A172 (cell line): Measurements from ENCODE around the gene KIAA0232. TPM values are rescaled to one million over a fixed set of nuclear protein-coding genes. Genes with fewer than 3 reads are reported as not detected.
"Not testable (repeated sequence)": the region's sequence is repeated elsewhere in the genome, so short reads cannot be mapped to it uniquely, and the experiment has no call there.

Experiments
- DNase-seq: peaks from one replicate; pipeline ENCODE4 v3.0.0-alpha.2; 2015; ENCODE audit warnings: low spot score
- total RNA-seq: library from RNA; depleted of rRNA; stranded (reverse); fragments of >200 nt; shearing (Covaris generic); gene quantifications from 2 replicates; pipeline ENCODE4 v1.2.3, GENCODE V29; 2014

KIAA0232 gene
- total RNA-seq, 1 experiment from 2014 or later = 22.6 TPM

DNA sequence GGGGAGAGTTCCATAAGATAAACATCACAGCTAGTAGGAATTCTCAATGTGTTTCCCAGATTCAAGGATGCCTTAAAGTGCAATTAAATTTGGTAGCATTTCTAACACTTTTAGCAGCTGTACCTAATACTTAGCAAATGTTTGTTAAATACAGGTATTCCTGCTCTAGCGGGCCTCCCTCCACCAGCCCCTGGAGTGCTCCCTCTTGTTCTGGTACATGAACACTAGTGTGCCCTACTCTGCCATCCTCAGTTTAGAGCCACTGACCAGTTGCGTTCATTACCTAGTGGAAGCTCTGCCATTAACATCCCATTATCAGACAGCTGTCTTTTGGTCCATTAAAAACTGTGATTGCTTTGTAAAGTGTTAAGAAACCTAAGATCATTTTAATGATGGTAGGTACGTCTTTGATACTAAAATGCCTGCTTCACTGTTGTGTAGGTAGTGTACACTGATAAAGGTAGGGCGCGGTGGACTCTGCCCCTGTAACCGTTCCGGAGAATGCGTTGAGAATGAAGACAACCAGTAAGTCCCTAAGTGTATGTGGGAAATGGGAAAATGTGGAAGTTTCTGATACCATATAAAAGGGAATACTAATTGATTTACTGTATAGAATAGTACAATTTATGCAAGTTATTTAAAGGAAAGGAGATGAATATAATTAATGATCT is 21.7 kb downstream of the KIAA0232 start:
- DNase-seq = no peak

- no peak for DNase-seq
These were observed 24.5 kb downstream of the KIAA0232 start for GRCh38 chr4:6806924-6807626.

DNA sequence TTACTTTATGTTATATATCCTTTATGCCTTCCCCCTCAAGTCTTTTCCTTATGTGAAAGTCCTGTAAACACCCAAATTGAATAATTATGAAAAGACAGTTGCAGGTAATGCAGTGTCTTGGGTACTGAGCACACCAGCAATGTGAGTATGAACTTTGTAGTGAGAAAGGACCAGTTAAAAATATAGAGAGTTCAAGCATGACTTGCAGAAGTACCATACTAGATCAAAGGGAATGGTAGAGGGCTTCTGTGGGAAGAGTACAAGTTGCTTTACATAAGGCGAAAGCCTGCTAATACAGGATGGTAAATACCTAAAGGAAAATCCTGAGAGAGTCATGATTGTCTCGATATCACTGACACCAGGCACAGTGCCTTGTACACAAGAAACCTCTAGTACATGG is 25.7 kb downstream of the KIAA0232 start:
- no peak for DNase-seq

GRCh38 chr4:6811165-6811564 is 28.6 kb downstream of the KIAA0232 start:
- DNase-seq = no peak

GRCh38 chr4:6812766-6813165 is 30.2 kb downstream of the KIAA0232 start:
- DNase-seq = no peak

DNA sequence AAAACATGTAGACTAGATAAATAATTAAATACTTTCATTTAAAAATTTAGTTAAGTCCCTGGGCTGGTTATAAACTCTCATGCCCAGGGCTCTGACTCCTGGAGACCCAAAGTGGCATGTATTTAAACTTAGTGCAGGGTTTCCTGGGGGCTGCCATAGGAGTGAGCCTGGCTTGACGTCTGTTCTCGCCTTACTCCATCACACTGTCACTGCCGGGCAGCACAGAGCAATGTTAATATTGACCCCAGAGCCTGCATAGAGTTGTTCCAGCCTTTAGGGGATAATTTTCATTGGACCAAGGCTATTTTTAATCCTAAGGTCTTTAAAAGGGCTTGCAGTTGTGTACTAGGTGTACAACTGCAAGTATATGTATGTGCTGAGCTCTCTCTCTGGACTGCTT is 31.2 kb downstream of the KIAA0232 start:
- no peak for DNase-seq

GRCh38 chr4:6815029-6815836 is 32.7 kb downstream of the KIAA0232 start:
- no peak for DNase-seq

DNA sequence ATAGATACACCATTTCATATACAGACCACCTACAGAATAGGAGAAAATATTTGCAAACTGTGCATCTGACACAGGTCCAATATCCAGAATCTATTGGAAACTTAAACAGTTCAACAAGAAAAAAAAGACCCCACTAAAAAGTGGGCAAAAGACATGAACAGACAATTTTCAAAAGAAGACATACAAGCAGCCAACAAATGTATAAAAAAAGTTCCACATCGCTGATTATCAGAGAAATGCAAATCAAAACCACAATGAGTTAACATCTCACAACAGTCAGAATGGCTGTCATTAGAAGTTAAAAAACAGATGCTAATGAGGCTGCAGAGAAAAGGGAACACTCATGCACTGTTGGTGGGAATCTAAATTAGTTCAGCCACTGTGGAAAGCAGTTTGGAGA is 36.8 kb downstream of the KIAA0232 start:
- no peak for DNase-seq

DNA sequence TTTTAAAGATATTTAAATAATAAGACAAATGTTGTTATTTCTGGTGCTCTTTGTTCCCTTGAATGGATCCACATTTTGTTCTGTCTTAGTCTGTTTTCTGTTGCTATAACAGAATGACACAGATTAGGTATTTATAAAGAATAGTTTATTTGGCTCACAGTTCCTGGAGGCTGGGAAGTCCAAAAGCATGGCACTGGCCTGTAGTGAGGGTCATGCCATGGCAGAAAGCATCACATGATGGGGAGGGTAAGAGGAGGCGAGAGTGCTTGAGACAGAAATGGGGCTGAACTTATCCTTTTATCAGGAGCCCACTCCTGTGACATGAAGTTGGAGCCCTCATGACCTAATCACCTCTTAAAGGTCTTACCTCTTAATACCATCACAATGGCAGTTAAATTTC is 38.2 kb downstream of the KIAA0232 start:
- DNase-seq = no peak

DNA sequence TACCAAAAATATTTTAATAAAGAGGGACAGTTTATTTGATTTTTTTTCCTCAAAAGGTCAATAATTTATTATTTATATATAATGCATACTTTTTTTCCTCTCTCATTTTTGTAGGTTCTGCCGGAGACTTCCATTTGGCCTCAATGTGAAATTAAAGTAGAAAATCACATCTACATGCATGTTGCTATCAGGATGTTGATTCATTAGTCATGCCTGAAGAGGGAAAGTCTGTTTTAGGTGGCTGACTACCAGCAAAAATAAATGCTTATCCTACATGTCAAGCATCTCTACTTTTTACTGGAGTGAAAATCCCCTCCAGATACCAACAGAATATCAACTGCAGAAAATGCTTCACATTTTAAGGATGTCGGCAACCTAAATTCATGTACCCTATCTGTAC is 41.5 kb downstream of the KIAA0232 start:
- no peak for DNase-seq

DNA sequence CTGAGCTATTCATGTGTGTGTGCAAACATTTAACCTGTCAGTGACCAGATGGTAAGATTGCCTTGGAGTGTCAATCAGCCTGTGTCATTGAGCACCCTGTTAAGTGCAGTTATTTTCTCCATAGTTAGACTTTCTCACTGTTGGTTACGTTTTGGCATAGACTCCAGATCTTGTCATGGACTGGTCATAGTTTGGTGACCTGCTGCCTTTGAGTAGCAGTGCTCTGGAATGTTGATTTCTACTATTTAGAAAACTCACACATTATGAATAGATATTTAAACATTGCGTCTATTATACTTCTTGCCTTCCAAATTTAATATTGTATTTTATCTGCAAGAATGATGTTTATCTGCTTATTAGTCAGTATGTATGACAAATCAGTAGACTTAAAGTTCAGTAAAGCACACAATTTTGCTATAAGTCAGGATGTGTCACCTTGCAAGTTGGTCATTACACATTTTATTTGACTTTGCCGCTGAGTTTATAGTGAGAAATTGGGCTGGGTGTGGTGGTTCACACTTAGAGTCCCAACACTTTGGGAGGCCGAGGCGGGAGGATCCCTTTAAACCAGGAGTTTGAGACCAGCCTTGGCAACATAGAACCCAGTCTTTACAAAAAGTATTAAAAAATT is 42.4 kb downstream of the KIAA0232 start:
- DNase-seq = peak; percentile 4

DNA sequence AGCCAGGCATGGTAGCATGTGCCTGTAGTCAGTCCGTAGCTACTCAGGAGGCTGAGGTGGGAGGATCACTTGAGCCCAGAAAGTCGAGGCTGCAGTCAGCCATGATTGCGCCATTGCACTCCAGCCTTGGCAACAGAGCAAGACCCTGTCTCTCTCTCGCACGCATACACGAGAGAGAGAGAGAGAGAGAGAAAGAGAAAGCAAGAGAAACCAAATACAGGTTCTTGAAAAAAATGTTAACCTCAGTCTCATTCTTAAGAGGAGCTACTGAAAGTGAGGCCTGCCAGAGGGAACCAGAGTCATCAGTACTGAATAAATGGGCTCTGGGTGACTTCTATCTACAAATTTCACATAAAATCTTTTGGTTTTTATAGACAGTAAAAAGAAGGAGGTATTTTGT is 42.9 kb downstream of the KIAA0232 start:
- DNase-seq = no peak

DNA sequence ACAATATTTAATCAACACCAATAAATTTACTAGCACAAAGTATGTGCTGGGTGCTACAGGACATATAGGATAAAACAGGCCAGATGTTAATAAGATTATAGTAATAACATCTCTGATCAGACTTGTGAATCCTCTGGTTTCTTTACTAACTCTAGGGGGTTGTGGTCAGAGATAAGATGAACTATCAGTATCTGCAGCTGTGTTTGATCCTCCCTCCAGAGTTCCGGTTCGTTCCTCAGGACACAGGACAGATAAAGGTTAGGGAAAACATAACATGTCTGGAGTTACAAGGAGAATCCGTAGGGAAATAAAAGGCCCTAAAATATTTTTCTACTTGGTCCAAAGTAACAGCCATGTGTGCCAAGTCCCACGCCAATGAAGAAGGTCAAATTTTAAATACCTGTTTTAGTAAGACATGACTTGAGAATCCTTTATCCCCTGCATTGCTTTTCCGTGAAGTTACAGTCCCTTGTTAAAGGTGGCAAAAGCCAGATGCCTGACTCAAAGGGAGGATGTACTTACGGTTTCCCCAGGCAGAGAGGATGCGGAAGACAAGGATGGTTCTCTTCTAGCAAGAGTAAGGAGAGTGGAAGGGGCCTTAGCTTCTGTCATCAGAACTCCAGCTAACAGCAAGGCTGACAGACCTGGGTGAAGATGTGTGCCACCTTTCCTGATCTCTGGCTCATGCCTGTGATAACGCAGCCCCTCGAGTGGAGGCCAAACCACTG is 44.4 kb downstream of the KIAA0232 start:
- no peak for DNase-seq

DNA sequence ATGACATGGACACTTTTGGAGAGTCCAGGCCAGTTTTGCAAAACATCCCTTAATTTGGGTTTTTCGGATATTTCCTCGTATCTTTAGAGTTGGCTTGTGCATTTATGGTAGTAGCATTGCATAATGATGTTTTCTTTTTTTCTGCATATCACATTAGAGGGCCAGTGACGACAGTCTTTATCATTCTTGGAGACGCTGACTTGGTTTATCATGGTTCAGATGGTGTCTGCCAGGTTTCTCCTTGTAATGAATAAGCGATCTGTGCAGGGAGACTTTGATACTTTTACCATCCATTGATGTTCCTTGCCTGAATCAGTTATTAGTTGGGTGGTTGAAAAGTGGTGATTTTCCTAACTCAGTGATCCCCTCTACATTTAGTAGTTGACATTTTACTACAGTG is 46.6 kb downstream of the KIAA0232 start:
- no peak for DNase-seq

- peak; percentile 52 for DNase-seq
These were observed 52.3 kb downstream of the KIAA0232 start for GRCh38 chr4:6834867-6835266.

GRCh38 chr4:6835616-6836015 is 53.1 kb downstream of the KIAA0232 start:
- DNase-seq = not testable (repeated sequence)

DNA sequence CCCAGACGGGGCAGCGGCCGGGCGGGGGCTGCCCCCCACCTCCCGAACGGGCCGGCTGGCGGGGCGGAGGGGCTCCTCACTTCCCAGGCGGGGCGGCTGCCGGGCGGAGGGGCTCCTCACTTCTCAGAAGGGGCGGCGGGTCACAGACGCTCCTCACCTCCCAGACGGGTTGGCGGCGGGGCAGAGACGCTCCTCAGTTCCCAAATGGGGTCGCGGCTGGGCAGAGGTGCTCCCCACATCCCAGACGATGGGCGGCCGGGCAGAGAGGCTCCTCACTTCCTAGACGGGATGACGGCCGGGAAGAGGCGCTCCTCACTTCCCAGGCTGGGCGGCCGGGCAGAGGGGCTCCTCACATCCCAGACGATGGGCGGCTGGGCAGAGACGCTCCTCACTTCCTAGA is 54.6 kb downstream of the KIAA0232 start:
- not testable (repeated sequence) for DNase-seq

DNA sequence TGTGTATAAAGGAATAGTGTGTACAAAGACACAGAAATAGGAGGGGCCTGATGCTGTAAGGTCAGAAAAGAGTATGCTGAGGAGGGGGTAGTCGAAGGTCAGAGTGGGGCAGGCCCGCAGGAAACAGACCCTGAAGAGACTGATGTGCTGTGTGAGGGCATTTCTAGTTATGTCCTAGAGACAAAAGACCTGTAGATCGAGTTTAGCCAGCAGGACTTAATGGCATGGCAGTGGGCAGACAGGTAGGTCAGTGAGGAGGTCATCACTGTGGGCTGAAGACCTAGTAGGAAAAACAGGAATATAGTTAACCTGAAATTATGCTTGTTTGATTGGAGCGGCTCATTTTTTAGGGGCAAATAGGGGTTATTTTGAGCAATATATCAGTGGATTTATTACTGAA is 57.1 kb downstream of the KIAA0232 start:
- no peak for DNase-seq

DNA sequence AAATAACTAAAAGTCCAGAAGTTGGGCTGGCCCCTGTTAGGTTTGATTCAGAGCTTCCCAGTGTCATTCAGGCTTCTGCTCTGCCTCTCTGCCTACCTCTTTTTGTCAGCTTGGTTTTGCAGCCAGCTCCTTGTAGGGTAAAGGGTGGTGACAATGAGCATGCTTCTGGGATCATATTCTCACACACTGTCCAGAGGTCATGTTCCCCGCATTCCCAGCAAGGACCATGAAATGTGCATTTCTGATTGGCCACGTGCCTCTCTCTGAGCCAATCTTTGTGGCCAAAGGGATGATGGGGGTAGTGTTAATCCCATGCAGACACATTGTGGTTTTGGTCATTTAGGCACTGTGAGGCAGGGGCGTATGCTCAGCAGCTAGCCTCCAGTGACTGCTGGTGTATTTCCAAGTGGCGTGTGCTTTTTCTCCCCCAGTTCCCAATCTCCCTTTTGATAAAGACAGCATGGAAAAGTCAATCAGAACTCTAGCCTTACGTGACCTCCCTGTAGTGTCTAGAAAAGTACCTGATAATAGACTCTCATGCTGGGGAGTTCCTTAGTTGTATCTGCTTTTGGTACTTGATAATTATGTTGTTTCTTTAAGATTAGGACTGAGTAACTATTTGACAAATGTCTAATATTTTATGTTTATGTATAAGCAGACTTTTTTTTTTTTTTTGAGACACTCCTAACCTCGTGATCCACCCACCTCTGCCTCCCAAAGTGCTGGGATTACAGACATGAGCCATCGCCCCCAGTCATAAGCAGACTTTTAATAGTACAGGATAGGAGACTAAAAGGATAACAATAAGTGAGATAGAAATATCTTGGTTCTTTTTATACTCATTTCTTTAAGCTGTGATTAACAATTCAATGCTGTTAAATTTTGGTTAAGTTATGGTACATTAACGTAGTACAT is 57.8 kb downstream of the KIAA0232 start:
- DNase-seq = no peak

DNA sequence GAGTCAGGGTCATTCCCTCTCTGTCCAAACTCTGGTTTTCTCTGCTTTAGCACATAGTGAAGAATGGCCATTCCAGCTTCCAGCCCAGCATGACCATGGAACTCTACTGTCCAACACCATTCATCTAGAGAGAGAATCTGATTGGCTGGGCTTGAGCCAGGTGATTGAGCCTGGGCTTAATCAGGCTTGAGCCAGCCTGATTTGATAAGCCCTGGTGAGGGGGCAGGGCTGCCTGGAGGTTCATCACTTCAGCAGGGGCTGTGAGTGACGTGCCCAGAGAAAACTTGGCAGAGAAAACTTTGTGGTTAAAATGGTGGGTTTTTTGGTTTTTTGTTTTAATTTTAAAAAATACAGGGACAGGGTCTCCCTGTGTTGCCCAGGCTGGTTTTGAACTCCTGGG is 62.5 kb downstream of the KIAA0232 start:
- DNase-seq = no peak

- DNase-seq = no peak
These were observed 63.0 kb downstream of the KIAA0232 start for GRCh38 chr4:6845574-6845973.
